ENCODE results near the gene DHRS1.

GRCh38 chr14:24262821-24263733, 36.5 kb downstream of the DHRS1 start, which contains the start of gene TGM1:
- TF ChIP-seq CTCF (conservative IDR thresholded peaks at IDR 0.05; ENCODE audit: low read depth in 2 of 2) (no peak), EZH2 (IDR thresholded peaks at IDR 0.05; ENCODE audit: low read depth, unreplicated experiment) (no peak), REST (IDR thresholded peaks at IDR 0.05; ENCODE audit: unreplicated experiment) (no peak), CREB1 (CRISPR knock-in tag; IDR thresholded peaks at IDR 0.05; ENCODE audit: low read depth) (no peak), EZH2phosphoT487 (IDR thresholded peaks at IDR 0.05; ENCODE audit: unreplicated experiment) (no peak), NANOG (IDR thresholded peaks at IDR 0.05; ENCODE audit: borderline replicate concordance) (no peak)

All from GM23338 (cell line).